NB4 (cell line): ENCODE results near the gene PINK1.

Experiments used
- MAX ChIP-seq: IDR thresholded peaks from 2 replicates; pipeline ENCODE4 v1.6.1; 2011; ENCODE audit warnings: low read depth, low read length
- POLR2A ChIP-seq: IDR thresholded peaks from 2 replicates; pipeline ENCODE4 v1.6.1; 2011; ENCODE audit warnings: mild to moderate bottlenecking; ENCODE audit not compliant: insufficient read length; ENCODE audit errors: extremely low read depth
- TF ChIP-seq, protein P1 (sequence below): IDR thresholded peaks from one replicate; pipeline ENCODE4 v1.5.1; 2012; ENCODE audit warnings: low read depth, low read length

- TF ChIP-seq, protein P1, sequence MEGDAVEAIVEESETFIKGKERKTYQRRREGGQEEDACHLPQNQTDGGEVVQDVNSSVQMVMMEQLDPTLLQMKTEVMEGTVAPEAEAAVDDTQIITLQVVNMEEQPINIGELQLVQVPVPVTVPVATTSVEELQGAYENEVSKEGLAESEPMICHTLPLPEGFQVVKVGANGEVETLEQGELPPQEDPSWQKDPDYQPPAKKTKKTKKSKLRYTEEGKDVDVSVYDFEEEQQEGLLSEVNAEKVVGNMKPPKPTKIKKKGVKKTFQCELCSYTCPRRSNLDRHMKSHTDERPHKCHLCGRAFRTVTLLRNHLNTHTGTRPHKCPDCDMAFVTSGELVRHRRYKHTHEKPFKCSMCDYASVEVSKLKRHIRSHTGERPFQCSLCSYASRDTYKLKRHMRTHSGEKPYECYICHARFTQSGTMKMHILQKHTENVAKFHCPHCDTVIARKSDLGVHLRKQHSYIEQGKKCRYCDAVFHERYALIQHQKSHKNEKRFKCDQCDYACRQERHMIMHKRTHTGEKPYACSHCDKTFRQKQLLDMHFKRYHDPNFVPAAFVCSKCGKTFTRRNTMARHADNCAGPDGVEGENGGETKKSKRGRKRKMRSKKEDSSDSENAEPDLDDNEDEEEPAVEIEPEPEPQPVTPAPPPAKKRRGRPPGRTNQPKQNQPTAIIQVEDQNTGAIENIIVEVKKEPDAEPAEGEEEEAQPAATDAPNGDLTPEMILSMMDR, result no peak
- TF ChIP-seq POLR2A (no peak), MAX (no peak)
Measured at GRCh38 chr1:20626524-20626923, 6.7 kb upstream of the PINK1 start.
